Fibroblast of skin of right quadriceps (primary cell): ENCODE measurements around the gene OOSP4A.
"Not testable (repeated sequence)": the region's sequence is repeated elsewhere in the genome, so short reads cannot be mapped to it uniquely, and the experiment has no call there.

Source experiments
- DNase-seq: peaks from one replicate; pipeline ENCODE4 v3.0.0-alpha.2; 2013

The OOSP4A gene

DNA sequence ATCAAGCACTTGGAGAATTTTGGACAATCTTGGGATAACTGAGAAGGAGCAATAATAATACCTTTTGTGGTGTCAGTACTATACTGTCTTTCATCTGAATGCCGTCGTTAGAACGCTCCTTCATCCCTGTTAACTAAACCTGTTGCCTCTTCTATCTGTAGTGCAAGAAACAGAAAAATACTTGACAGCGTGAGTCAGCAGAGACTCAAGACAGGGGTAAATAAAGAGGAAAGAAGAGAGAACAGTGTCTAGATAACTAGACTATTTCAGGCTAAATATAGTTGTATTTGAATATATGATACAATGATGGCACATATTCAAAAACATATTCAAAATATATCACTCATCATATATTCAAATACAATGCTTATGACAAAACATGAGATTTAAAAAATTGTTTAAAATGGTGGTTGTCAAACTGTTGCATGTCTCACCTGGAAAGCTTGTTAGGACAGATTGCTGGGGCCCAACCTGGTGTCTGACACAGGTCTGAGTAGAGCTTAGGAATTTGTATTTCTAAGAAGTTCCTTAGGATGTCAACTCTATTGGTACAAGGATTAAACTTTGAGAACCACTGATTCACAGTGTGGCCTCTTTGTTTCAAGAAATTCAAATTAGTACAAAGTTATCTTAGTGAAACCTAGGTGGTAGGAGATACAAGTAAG, 17.4 kb downstream of the OOSP4A start:
- no peak for DNase-seq

- DNase-seq, result not testable (repeated sequence)
Measured at GRCh38 chr11:59982037-59982436, 18.2 kb downstream of the OOSP4A start.

DNA sequence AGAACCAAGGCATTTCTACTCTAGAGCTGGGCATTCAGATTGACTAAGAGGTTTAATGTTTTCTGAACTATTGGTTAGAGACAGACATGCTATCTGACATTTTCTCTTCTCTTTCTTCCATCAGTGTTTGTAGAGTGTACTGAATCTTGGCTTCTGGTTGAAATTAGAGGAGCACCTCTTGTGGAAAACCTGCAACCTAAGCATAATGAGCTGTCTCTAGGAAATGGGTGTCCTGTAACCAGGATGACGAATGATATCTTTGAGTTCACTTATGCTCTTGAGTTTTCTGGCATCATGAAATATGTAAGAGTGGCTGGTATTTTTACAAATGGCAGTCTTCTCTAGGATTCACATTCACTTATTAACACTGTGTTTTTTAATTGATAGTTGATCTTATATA, 19.4 kb downstream of the OOSP4A start:
- no peak for DNase-seq

- DNase-seq, result no peak
Measured at GRCh38 chr11:59984368-59984767, 20.5 kb downstream of the OOSP4A start.

GRCh38 chr11:59990421-59990820, 26.6 kb downstream of the OOSP4A start:
- no peak for DNase-seq

DNA sequence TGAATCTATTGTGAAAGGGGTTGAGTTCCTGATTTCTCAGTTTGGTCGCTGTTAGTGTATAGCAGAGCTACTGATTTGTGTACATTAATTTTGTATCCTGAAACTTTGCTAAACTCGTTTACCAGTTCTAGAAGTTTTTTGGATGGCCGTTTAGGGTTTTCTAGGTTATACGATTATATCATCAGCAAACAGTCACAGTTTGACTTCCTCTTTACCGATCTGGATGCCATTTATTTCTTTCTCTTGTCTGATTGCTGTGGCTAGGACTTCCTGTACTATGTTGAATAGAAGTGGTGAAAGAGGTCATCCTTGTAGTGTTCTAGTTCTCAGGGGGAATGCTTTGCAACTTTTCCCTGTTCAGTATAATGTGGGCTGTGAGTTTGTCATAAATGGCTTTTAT, 28.6 kb downstream of the OOSP4A start:
- no peak for DNase-seq

DNA sequence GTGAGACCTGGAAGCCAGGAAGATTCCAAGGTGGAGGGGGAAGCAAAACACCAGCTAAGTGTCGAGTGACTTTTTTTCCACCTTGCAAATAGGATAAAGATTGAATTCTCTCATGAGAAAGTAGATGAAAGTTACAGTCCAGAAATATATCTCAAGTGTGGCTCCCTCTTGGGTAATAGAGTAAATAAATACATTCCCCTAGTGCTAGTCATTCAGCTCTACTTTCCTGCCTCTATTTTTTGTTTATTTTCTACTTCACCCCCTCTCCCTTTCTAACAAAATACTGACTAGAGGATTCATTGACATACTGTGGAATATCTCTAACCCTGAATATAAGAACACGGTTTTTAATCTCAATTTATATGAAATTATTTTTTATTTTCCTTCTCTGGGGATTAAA, 34.0 kb downstream of the OOSP4A start:
- no peak for DNase-seq

GRCh38 chr11:59999691-60000090, 35.9 kb downstream of the OOSP4A start:
- DNase-seq, result no peak

- DNase-seq, result no peak
Measured at GRCh38 chr11:60003729-60004128, 39.9 kb downstream of the OOSP4A start.

- DNase-seq, result no peak
Measured at GRCh38 chr11:60005360-60005759, 41.5 kb downstream of the OOSP4A start.

DNA sequence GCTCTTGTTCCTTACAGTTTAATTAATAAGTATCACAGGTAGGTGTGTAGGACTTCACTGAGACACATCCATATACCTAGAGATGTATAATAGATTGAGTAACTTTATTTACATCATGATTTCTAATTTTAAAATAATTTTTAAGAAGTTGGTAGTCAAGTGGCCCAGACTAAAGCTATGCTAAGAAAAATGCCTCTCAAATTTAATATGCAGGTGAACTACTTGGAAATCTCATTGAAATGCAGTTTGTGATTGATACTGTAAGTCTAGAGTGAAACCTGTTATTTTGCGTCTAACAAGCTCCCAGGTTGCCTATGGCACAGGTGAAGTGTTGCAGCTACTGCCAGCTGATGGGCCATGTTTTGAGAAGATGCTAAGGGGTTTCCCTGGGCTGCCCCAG, 53.0 kb downstream of the OOSP4A start, which contains the start of gene OOSP4B:
Gene OOSP4B (plus strand): TSS at position 301 of the 400 bp plus-strand sequence.
- DNase-seq, result no peak

- DNase-seq, result no peak
Measured at GRCh38 chr11:60018058-60018457, 54.2 kb downstream of the OOSP4A start.
